Right atrium auricular region (tissue), 2 donors: ENCODE results near the gene ENPP7. TPM values are rescaled to one million over a fixed set of nuclear protein-coding genes. Genes with fewer than 3 reads are reported as not detected.
"Not testable (repeated sequence)": the region's sequence is repeated elsewhere in the genome, so short reads cannot be mapped to it uniquely, and the experiment has no call there.

ENCODE experiments used
- DNase-seq: peaks from one replicate; pipeline ENCODE4 v3.0.0-alpha.2; 2019; ENCODE audit warnings: low spot score
- H3K27ac ChIP-seq, 2 donors: fragments of 200-600 bp; sonication (generic); 1 replicate in 1 of 2; 2 replicates in 1 of 2; pipeline ENCODE4 v1.5.1; 2016 to 2019
- H3K27me3 ChIP-seq, 2 donors: fragments of 200-600 bp; sonication (generic); one replicate each; pipeline versions ENCODE4 v1.5.1 to v1.6.0; 2017 to 2019
- H3K36me3 ChIP-seq: fragments of 200-600 bp; sonication (generic); one replicate; pipeline ENCODE4 v1.5.1; 2016
- H3K4me1 ChIP-seq, 2 donors: fragments of 200-600 bp; sonication (generic); one replicate each; pipeline versions ENCODE4 v1.5.1 to v1.6.0; 2017 to 2019
- H3K4me3 ChIP-seq, 2 donors: fragments of 200-600 bp; sonication (generic); 1 replicate in 1 of 2; 2 replicates in 1 of 2; pipeline ENCODE4 v1.5.1; 2017 to 2019; ENCODE audit warnings: mild to moderate bottlenecking in 1 of 2, moderate library complexity in 1 of 2
- H3K9me3 ChIP-seq, 2 donors: fragments of 200-600 bp; sonication (generic); one replicate each; pipeline ENCODE4 v1.5.1; 2019
- CTCF ChIP-seq, 2 donors: fragments of 200-600 bp; sonication (generic); IDR thresholded peaks; one replicate each; pipeline ENCODE4 v1.5.1; 2019; ENCODE audit warnings: antibody characterized with exemption in 2 of 2
- total RNA-seq, 2 donors: library from RNA; depleted of rRNA; stranded (reverse); fragments of >200 nt; gene quantifications; one replicate each; pipeline ENCODE4 v1.1.0, GENCODE V29; 2016

Gene ENPP7
- total RNA-seq, 2 donors from 2014 or later: not detected

GRCh38 chr17:79771276-79771675, 40.5 kb downstream of the ENPP7 start:
- Histone ChIP-seq H3K4me3 (no peak overlapping the region), H3K27me3 (peaks cover 0 to 5% of the 10 kb centered on the region in 2 donors), H3K36me3 (no peaks in the 10 kb centered on the region), H3K27ac (no peak overlapping the region), H3K9me3 (no peaks in the 10 kb centered on the region), H3K4me1 (peaks cover 0 to under 1% of the 10 kb centered on the region in 2 donors)
- TF ChIP-seq CTCF (IDR thresholded peaks at IDR 0.05): no peak
- DNase-seq: no peak

DNA sequence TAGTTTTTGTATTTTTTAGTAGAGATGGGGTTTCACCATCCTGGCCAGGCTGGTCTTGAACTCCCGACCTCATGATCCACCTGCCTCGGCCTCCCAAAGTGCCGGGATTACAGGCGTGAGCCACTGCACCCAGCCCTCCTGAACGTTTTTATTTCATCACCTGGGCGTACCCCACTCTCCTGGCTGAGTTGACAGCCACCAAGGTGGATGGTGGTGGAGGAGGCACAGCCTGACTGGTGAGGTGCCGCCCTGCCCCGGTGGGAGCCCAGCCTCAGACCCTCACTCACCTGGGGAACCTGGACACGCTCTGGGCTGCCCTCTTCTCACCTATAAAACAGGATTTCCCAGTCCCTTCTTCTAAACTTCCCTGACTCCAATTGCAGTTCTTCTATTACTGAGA, 42.0 kb downstream of the ENPP7 start:
- H3K27me3 ChIP-seq, H3K9me3 ChIP-seq, DNase-seq, H3K4me3 ChIP-seq, H3K36me3 ChIP-seq, H3K27ac ChIP-seq: not testable (repeated sequence)
- H3K4me1 ChIP-seq: peaks cover 0 to 14% of the 10 kb centered on the region in 2 donors

GRCh38 chr17:79774561-79774975, 43.8 kb downstream of the ENPP7 start:
- H3K9me3 ChIP-seq: no peaks in the 10 kb centered on the region
- H3K4me1 ChIP-seq: peaks cover 0 to 25% of the 10 kb centered on the region in 2 donors
- H3K27ac ChIP-seq: no peak overlapping the region
- TF ChIP-seq CTCF (IDR thresholded peaks at IDR 0.05): no peak
- no peaks in the 10 kb centered on the region for H3K36me3 ChIP-seq
- peaks cover 0 to 5% of the 10 kb centered on the region in 2 donors for H3K27me3 ChIP-seq
- no peak for DNase-seq
- H3K4me3 ChIP-seq: no peak overlapping the region

DNA sequence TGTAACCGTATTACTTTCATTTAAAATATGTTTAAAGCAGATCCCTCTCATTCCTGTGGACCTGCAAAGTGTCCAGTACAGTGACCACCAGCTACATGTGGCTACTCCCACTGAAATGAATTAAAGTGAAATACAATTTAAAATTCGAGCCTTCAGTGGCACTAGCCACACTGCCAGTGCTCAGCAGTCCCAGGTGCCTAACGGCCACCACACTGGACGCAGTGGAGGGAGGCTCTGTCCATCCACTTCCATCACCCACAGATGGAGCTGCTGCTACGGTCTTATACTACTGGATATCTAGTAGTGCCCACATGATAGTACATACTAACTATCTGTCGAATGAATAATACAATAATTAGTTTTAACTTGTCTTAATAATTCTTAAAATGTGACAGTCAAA, 44.9 kb downstream of the ENPP7 start:
- Histone ChIP-seq H3K4me1 (peaks cover 0 to 25% of the 10 kb centered on the region in 2 donors), H3K4me3 (no peak overlapping the region), H3K27me3 (peaks cover 0 to 5% of the 10 kb centered on the region in 2 donors), H3K27ac (no peak overlapping the region), H3K9me3 (no peaks in the 10 kb centered on the region), H3K36me3 (no peaks in the 10 kb centered on the region)
- DNase-seq: no peak
- no peak for TF ChIP-seq CTCF (IDR thresholded peaks at IDR 0.05)

- TF ChIP-seq CTCF (IDR thresholded peaks at IDR 0.05): no peak
- Histone ChIP-seq H3K4me3 (peak overlapping the region; percentile 53 to 65), H3K4me1 (peaks cover 0 to 25% of the 10 kb centered on the region in 2 donors), H3K27ac (peak overlapping the region; percentile 60 to 68), H3K27me3 (peaks cover 0 to 5% of the 10 kb centered on the region in 2 donors), H3K9me3 (no peaks in the 10 kb centered on the region), H3K36me3 (no peaks in the 10 kb centered on the region)
- no peak for DNase-seq
Observed at GRCh38 chr17:79776376-79777119, 45.8 kb downstream of the ENPP7 start.

DNA sequence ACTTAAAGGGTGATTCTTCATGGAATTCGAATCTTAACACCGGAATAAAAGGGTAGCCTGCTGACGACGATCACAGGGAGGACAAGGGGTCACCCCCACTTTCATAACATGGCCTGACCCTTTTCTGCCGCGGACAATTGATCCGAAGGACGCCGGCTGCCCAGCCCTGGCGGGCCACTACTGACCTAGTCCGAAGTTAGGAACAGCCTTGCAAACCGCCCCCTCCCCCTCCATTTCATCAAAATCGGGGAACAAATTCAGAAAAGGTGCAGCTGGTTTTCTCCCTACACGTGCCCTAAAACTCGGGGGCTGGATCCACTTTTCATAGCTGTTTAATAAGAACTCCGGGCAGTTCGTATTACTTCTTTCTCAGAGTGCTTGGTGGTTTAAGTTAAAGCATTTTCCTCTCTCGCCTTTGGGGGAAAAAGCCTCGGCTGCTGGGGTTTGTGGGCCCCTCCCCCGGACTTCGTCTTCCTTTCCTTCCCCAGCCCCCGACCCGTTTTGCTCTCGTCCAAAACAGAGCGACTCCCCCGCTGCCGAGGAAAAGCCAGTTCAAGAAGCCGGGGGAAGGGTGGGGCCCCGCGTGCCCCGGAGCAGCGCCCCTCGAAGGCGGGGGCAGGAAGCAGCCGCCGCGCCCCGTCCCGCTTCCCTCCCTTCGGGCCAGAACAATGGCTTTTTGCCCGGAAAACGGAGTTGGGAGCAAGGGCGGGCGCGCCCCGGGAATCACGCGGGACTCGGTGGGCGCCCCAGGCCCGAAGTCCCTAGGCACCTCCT, 46.6 kb downstream of the ENPP7 start:
- Histone ChIP-seq H3K27me3 (peaks cover 0 to 5% of the 10 kb centered on the region in 2 donors), H3K4me1 (peaks cover 0 to 25% of the 10 kb centered on the region in 2 donors), H3K27ac (peak overlapping the region; percentile 60 to 68), H3K36me3 (no peaks in the 10 kb centered on the region), H3K4me3 (peak overlapping the region; percentile 53 to 65), H3K9me3 (no peaks in the 10 kb centered on the region)
- peak; percentile 16 to 42 for TF ChIP-seq CTCF (IDR thresholded peaks at IDR 0.05)
- DNase-seq: no peak
